K562 (cell line): ENCODE data around the gene GAB1. TPM values are rescaled to one million over a fixed set of nuclear protein-coding genes. Genes with fewer than 3 reads are reported as not detected.

ENCODE experiments used
- CC2D1A ChIP-seq: fragments of 450-650 bp; IDR thresholded peaks from 2 replicates; pipeline ENCODE4 v1.6.1; 2017; ENCODE audit warnings: mild to moderate bottlenecking
- CREBBP ChIP-seq: IDR thresholded peaks from one replicate; pipeline ENCODE4 v1.6.1; 2012; ENCODE audit warnings: low read depth, mild to moderate bottlenecking, control low read depth, inconsistent platforms, low read length
- ELF1 ChIP-seq: fragments of 200-800 bp; sonication (Bioruptor generic); IDR thresholded peaks from 2 replicates; pipeline ENCODE4 v1.6.1; 2016; ENCODE audit warnings: missing genetic modification characterization, missing compliant biosample characterization
- ETV6 ChIP-seq, 3 experiments: fragments of 150-350 bp in 1 of 3; sonication (generic) in 1 of 3; formaldehyde crosslinking in 1 of 3; IDR thresholded peaks; 2 replicates each; pipeline versions ENCODE4 v1.6.1 to v1.8.0; 2014 to 2022; ENCODE audit warnings: borderline replicate concordance in 2 of 3, low read depth in 2 of 3, antibody characterized with exemption in 1 of 3, low read length in 1 of 3, mild to moderate bottlenecking in 1 of 3, missing genetic modification reagents in 1 of 3
- FIP1L1 ChIP-seq: fragments of 200-400 bp; formaldehyde crosslinking; IDR thresholded peaks from 2 replicates; pipeline ENCODE4 v1.6.1; 2018; ENCODE audit warnings: mild to moderate bottlenecking, low read depth, low read length; ENCODE audit not compliant: poor library complexity, severe bottlenecking
- FOSL1 ChIP-seq: fragments of 200-800 bp; sonication (Bioruptor generic); conservative IDR thresholded peaks from 2 replicates; pipeline ENCODE4 v1.6.1; 2016; ENCODE audit warnings: missing genetic modification characterization, missing compliant biosample characterization
- FOXJ3 ChIP-seq: sonication (generic); formaldehyde crosslinking; IDR thresholded peaks from 2 replicates; pipeline ENCODE4 v1.4.0; 2020; ENCODE audit warnings: mild to moderate bottlenecking, missing genetic modification reagents
- MAFF ChIP-seq: IDR thresholded peaks from 2 replicates; pipeline ENCODE4 v1.6.1; 2012; ENCODE audit warnings: low read length, improper control_type of control experiment
- MED1 ChIP-seq: sonication (generic); formaldehyde crosslinking; IDR thresholded peaks from 2 replicates; pipeline ENCODE4 v1.8.1; 2023; ENCODE audit warnings: missing genetic modification reagents, borderline replicate concordance
- NELFE ChIP-seq: IDR thresholded peaks from 2 replicates; pipeline ENCODE4 v1.6.1; 2011; ENCODE audit warnings: mild to moderate bottlenecking; ENCODE audit not compliant: insufficient read depth, insufficient read length
- PHF20 ChIP-seq: fragments of 450-650 bp; IDR thresholded peaks from 2 replicates; pipeline ENCODE4 v1.6.1; 2018; ENCODE audit not compliant: partially characterized antibody
- PKNOX1 ChIP-seq: fragments of 450-650 bp; IDR thresholded peaks from 2 replicates; pipeline ENCODE4 v1.6.1; 2016
- SMC3 ChIP-seq: conservative IDR thresholded peaks from 2 replicates; pipeline ENCODE4 v1.6.1; 2011; ENCODE audit warnings: low read depth, low read length, improper control_type of control experiment; ENCODE audit not compliant: insufficient read depth
- SP2 ChIP-seq: IDR thresholded peaks from 2 replicates; pipeline ENCODE4 v1.6.1; 2011; ENCODE audit warnings: mild to moderate bottlenecking, low read depth, low read length, moderate library complexity; ENCODE audit not compliant: poor library complexity, severe bottlenecking; ENCODE audit errors: extremely low read depth
- TGIF2 ChIP-seq: sonication (generic); formaldehyde crosslinking; IDR thresholded peaks from 2 replicates; pipeline ENCODE4 v1.8.1; 2022; ENCODE audit warnings: mild to moderate bottlenecking, missing genetic modification reagents, moderate library complexity
- ZNF134 ChIP-seq: fragments of 250-450 bp; sonication (Bioruptor Pico); conservative IDR thresholded peaks from 2 replicates; pipeline ENCODE4 v1.4.0; 2020
- ZNF655 ChIP-seq: fragments of 250-450 bp; sonication (Bioruptor Pico); IDR thresholded peaks from 2 replicates; pipeline ENCODE4 v1.5.0; 2021
- polyA plus RNA-seq, 8 experiments: library from polyadenylated mRNA; depleted of rRNA in 4 of 8; stranded (reverse) in 5 of 8; unstranded in 3 of 8; fragments of >200 nt; fragmentation: Nextera tagmentation in 2 of 8; fragmentation: Illumina TruSeq in 1 of 8; extraction: Ambion mirVana in 2 of 8; extraction: Trizol in 1 of 8; gene quantifications; 2 replicates each; pipeline versions ENCODE4 v1.2.1 to v1.2.3, GENCODE V29; 2011 to 2014; ENCODE audit warnings: inconsistent platforms in 1 of 8, missing spikeins in 1 of 8
- total RNA-seq, 7 experiments: library from RNA; depleted of rRNA in 6 of 7; stranded (reverse); fragments of >200 nt in 6 of 7; fragmentation: Illumina TruSeq in 2 of 7; extraction: Trizol in 2 of 7; gene quantifications; 2 replicates each; pipeline versions ENCODE4 v1.2.1 to v1.2.3, GENCODE V29; 2011 to 2021; ENCODE audit warnings: low replicate concordance in 1 of 7
- TF ChIP-seq, protein P1 (sequence below), 2 experiments: fragments of 150-350 bp in 1 of 2; IDR thresholded peaks; 2 replicates each; pipeline ENCODE4 v1.6.1; 2012 to 2016; ENCODE audit warnings: low read depth in 2 of 2, low read length in 2 of 2, mild to moderate bottlenecking in 1 of 2, moderate library complexity in 1 of 2
- TF ChIP-seq, protein P2 (sequence below): fragments of 250-450 bp; sonication (Bioruptor Pico); IDR thresholded peaks from 2 replicates; pipeline ENCODE4 v1.8.0; 2021; ENCODE audit warnings: mild to moderate bottlenecking, moderate library complexity

Gene GAB1
- total and polyA plus RNA-seq, 9 of the 15 experiments (the other 6 are each of a cell fraction or from before 2014, with no cell fraction given), result 1.3 to 14.6 (median 7.5) TPM

GRCh38 chr4:143513314-143514168 is 176.9 kb downstream of the GAB1 start, which contains the start of gene SMARCA5 (continued):
- TF ChIP-seq ZNF655 (CRISPR knock-in tag) (no peak), FOXJ3 (no peak), CC2D1A (peak; percentile 40; the same call in 1 of the 2 replicates), CREBBP (no peak), ETV6 (IDR thresholded peaks at IDR 0.05; ENCODE audit: borderline replicate concordance in 1 of 2, low read depth in 2 of 2, low read length in 1 of 2) (no peak), ETV6 (CRISPR knock-in tag; IDR thresholded peaks at IDR 0.05; ENCODE audit: borderline replicate concordance) (no peak), FOSL1 (0 out of 2 replicates have a peak, but pooled peaks have one; percentile 38), SP2 (no peak), NELFE (no peak), FIP1L1 (peak; percentile 74), ZNF134 (no peak), TGIF2 (CRISPR knock-in tag) (no peak), ELF1 (tag) (no peak), PKNOX1 (no peak), SMC3 (no peak), MED1 (no peak), PHF20 (peak; percentile 68), MAFF (peak; percentile 55; the same call in 1 of the 2 replicates)
- TF ChIP-seq, protein P1, sequence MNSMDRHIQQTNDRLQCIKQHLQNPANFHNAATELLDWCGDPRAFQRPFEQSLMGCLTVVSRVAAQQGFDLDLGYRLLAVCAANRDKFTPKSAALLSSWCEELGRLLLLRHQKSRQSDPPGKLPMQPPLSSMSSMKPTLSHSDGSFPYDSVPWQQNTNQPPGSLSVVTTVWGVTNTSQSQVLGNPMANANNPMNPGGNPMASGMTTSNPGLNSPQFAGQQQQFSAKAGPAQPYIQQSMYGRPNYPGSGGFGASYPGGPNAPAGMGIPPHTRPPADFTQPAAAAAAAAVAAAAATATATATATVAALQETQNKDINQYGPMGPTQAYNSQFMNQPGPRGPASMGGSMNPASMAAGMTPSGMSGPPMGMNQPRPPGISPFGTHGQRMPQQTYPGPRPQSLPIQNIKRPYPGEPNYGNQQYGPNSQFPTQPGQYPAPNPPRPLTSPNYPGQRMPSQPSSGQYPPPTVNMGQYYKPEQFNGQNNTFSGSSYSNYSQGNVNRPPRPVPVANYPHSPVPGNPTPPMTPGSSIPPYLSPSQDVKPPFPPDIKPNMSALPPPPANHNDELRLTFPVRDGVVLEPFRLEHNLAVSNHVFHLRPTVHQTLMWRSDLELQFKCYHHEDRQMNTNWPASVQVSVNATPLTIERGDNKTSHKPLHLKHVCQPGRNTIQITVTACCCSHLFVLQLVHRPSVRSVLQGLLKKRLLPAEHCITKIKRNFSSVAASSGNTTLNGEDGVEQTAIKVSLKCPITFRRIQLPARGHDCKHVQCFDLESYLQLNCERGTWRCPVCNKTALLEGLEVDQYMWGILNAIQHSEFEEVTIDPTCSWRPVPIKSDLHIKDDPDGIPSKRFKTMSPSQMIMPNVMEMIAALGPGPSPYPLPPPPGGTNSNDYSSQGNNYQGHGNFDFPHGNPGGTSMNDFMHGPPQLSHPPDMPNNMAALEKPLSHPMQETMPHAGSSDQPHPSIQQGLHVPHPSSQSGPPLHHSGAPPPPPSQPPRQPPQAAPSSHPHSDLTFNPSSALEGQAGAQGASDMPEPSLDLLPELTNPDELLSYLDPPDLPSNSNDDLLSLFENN (IDR thresholded peaks at IDR 0.05; ENCODE audit: low read depth in 2 of 2, low read length in 2 of 2), result no peak
- TF ChIP-seq, protein P2, sequence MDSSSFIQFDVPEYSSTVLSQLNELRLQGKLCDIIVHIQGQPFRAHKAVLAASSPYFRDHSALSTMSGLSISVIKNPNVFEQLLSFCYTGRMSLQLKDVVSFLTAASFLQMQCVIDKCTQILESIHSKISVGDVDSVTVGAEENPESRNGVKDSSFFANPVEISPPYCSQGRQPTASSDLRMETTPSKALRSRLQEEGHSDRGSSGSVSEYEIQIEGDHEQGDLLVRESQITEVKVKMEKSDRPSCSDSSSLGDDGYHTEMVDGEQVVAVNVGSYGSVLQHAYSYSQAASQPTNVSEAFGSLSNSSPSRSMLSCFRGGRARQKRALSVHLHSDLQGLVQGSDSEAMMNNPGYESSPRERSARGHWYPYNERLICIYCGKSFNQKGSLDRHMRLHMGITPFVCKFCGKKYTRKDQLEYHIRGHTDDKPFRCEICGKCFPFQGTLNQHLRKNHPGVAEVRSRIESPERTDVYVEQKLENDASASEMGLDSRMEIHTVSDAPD, result no peak
